A673 (cell line): ENCODE measurements around the gene TMEM18.

Experiments
- EZH2 ChIP-seq: fragments of 200-600 bp; sonication (generic); IDR thresholded peaks from 2 replicates; pipeline ENCODE4 v1.6.1; 2017; ENCODE audit warnings: borderline replicate concordance, low read depth, mild to moderate bottlenecking, mixed read lengths, antibody characterized with exemption, low read length; ENCODE audit not compliant: poor library complexity, severe bottlenecking
- TF ChIP-seq, protein P1 (sequence below): fragments of 300-800, 200-600 bp; sonication (generic); conservative IDR thresholded peaks from 2 replicates; pipeline ENCODE4 v1.5.1; 2017; ENCODE audit warnings: low read depth, mild to moderate bottlenecking, antibody characterized with exemption, low read length, moderate library complexity, mixed read lengths

DNA sequence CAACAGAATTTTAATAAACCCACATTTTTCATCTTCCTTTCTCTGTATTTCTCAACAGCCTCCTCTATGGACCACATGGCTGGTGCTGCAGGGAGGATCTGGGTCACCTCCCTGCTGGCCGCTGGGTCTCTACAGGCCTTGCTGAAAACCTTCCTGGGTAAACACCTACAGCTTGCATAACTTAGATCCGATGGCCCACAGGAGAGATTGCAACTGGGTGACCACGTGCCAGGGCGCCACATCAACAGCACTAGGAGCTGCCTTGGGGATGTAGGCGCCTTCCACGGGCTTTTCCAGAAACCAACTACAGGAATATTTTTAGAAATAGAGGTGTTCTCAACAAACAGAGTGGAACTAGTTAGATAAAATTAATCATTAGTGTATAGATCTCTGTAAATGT lies 19.4 kb downstream of the TMEM18 start:
- TF ChIP-seq, protein P1, sequence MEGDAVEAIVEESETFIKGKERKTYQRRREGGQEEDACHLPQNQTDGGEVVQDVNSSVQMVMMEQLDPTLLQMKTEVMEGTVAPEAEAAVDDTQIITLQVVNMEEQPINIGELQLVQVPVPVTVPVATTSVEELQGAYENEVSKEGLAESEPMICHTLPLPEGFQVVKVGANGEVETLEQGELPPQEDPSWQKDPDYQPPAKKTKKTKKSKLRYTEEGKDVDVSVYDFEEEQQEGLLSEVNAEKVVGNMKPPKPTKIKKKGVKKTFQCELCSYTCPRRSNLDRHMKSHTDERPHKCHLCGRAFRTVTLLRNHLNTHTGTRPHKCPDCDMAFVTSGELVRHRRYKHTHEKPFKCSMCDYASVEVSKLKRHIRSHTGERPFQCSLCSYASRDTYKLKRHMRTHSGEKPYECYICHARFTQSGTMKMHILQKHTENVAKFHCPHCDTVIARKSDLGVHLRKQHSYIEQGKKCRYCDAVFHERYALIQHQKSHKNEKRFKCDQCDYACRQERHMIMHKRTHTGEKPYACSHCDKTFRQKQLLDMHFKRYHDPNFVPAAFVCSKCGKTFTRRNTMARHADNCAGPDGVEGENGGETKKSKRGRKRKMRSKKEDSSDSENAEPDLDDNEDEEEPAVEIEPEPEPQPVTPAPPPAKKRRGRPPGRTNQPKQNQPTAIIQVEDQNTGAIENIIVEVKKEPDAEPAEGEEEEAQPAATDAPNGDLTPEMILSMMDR = no peak
- TF ChIP-seq EZH2 = no peak
